ENCODE data around the gene RBM44.
"Not testable (repeated sequence)": the region's sequence is repeated elsewhere in the genome, so short reads cannot be mapped to it uniquely, and the experiment has no call there.

DNA sequence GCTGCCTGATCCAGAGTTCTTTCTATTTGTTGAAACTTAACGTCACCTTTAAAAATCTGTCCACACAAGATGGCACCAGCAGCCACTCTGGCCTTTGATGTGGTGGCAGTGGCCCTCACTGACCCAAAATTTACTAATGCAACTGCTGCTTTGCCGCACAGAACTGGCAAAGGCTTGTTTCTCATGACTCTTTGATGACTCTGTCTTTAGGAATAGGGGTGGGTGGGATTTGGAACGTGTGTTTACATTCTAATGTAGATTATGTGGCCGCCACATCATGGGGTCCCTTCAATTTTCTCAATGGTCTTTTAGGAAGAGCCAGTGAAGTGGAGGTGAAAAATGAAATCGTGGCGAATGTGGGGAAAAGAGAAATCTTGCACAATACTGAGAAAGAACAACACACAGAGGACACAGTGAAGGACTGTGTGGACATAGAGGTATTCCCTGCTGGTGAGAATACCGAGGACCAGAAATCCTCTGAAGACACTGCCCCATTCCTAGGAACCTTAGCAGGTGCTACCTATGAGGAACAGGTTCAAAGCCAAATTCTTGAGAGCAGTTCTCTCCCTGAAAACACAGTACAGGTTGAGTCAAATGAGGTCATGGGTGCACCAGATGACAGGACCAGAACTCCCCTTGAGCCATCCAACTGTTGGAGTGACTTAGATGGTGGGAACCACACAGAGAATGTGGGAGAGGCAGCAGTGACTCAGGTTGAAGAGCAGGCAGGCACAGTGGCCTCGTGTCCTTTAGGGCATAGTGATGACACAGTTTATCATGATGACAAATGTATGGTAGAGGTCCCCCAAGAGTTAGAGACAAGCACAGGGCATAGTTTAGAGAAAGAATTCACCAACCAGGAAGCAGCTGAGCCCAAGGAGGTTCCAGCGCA, 36.0 kb upstream of the RBM44 start:
- TF ChIP-seq, protein P1, sequence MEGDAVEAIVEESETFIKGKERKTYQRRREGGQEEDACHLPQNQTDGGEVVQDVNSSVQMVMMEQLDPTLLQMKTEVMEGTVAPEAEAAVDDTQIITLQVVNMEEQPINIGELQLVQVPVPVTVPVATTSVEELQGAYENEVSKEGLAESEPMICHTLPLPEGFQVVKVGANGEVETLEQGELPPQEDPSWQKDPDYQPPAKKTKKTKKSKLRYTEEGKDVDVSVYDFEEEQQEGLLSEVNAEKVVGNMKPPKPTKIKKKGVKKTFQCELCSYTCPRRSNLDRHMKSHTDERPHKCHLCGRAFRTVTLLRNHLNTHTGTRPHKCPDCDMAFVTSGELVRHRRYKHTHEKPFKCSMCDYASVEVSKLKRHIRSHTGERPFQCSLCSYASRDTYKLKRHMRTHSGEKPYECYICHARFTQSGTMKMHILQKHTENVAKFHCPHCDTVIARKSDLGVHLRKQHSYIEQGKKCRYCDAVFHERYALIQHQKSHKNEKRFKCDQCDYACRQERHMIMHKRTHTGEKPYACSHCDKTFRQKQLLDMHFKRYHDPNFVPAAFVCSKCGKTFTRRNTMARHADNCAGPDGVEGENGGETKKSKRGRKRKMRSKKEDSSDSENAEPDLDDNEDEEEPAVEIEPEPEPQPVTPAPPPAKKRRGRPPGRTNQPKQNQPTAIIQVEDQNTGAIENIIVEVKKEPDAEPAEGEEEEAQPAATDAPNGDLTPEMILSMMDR (IDR thresholded peaks at IDR 0.05 in 4 of 5, conservative IDR thresholded peaks at IDR 0.05 in 1 of 5) = not testable (repeated sequence)
- not testable (repeated sequence) for TF ChIP-seq POLR2A (IDR thresholded peaks at IDR 0.05)

Measured in gastrocnemius medialis (tissue), 4 donors.